ENCODE data around the gene CNTNAP2.

- no peak for TF ChIP-seq POLR2A (IDR thresholded peaks at IDR 0.05; ENCODE audit: low read length)
- no peak for TF ChIP-seq GATA1 (IDR thresholded peaks at IDR 0.05; ENCODE audit: low read depth, low read length)
Observed at GRCh38 chr7:147639037-147639436, 1522.4 kb downstream of the CNTNAP2 start.
